Spleen (tissue), 11 donors: ENCODE measurements around the gene MAFF. TPM values are rescaled to one million over a fixed set of nuclear protein-coding genes. Genes with fewer than 3 reads are reported as not detected.

Experiments
- DNase-seq: peaks from one replicate; pipeline ENCODE4 v3.0.0-alpha.2; 2020
- H3K27ac ChIP-seq, 8 donors: fragments of 200-600 bp; sonication (generic) in 7 of 8; 1 replicate in 4 of 8; 2 replicates in 4 of 8; pipeline versions ENCODE4 v1.5.0 to v1.8.0; 2016 to 2021; ENCODE audit warnings: inconsistent platforms in 4 of 8, mild to moderate bottlenecking in 4 of 8, moderate library complexity in 1 of 8
- H3K27me3 ChIP-seq, 7 donors: fragments of 200-600 bp; sonication (generic) in 6 of 7; replicated peaks in 1 of 7; 1 replicate in 4 of 7; 2 replicates in 3 of 7; pipeline versions ENCODE4 v1.5.0 to v1.8.0; 2016 to 2021; ENCODE audit warnings: inconsistent platforms in 3 of 7, mild to moderate bottlenecking in 1 of 7
- H3K36me3 ChIP-seq, 6 donors: fragments of 200-600 bp; sonication (generic) in 5 of 6; 1 replicate in 4 of 6; 2 replicates in 2 of 6; pipeline versions ENCODE4 v1.5.0 to v1.8.0; 2016 to 2021; ENCODE audit warnings: inconsistent platforms in 2 of 6
- H3K4me1 ChIP-seq, 6 donors: fragments of 200-600 bp; sonication (generic) in 5 of 6; 1 replicate in 3 of 6; 2 replicates in 3 of 6; pipeline versions ENCODE4 v1.5.0 to v1.8.0; 2016 to 2021; ENCODE audit warnings: inconsistent platforms in 3 of 6
- H3K4me3 ChIP-seq, 8 donors: fragments of 200-600 bp; sonication (generic) in 7 of 8; 1 replicate in 4 of 8; 2 replicates in 4 of 8; pipeline versions ENCODE4 v1.5.0 to v1.8.0; 2016 to 2021; ENCODE audit warnings: inconsistent platforms in 4 of 8, mild to moderate bottlenecking in 4 of 8, moderate library complexity in 2 of 8
- H3K9me3 ChIP-seq, 8 donors: fragments of 200-600 bp; sonication (generic) in 7 of 8; 1 replicate in 4 of 8; 2 replicates in 4 of 8; pipeline versions ENCODE4 v1.5.0 to v1.8.0; 2016 to 2021; ENCODE audit warnings: inconsistent platforms in 4 of 8
- CTCF ChIP-seq, 11 experiments: fragments of 200-600 bp in 7 of 11; fragments of 450-650 bp in 4 of 11; sonication (generic) in 4 of 11; IDR thresholded peaks in 8 of 11; conservative IDR thresholded peaks in 3 of 11; 1 replicate in 7 of 11; 2 replicates in 4 of 11; pipeline versions ENCODE4 v1.4.0 to v1.8.0; 2016 to 2021; ENCODE audit warnings: antibody characterized with exemption in 11 of 11, inconsistent platforms in 4 of 11, mild to moderate bottlenecking in 1 of 11
- POLR2A ChIP-seq, 3 donors: fragments of 450-650 bp; IDR thresholded peaks; one replicate each; pipeline ENCODE4 v1.5.1; 2017; ENCODE audit warnings: antibody characterized with exemption in 3 of 3, mild to moderate bottlenecking in 1 of 3
- POLR2AphosphoS5 ChIP-seq, 3 donors: sonication (generic); formaldehyde crosslinking; IDR thresholded peaks; one replicate each; pipeline ENCODE4 v1.5.1; 2017; ENCODE audit warnings: antibody characterized with exemption in 3 of 3
- WGBS, 5 donors: extraction: QIAGEN DNeasy Blood & Tissue Kit in 3 of 5; methylation state at CpG; one replicate each; pipeline versions ENCODE4 v1.1.5 to v1.1.7; 2013 to 2018; 5-methylcytosine and 5-hydroxymethylcytosine counted together
- intact Hi-C: fragments of 100-400 bp; cut with DNase I; formaldehyde crosslinking; loops from one replicate; pipeline ENCODE4 v1.15.0; 2023; ENCODE audit warnings: low total_unique reads
- polyA plus RNA-seq, 3 donors: library from polyadenylated mRNA; stranded (reverse); fragments of 200-250 nt; gene quantifications; one replicate each; pipeline ENCODE4 v1.2.1, GENCODE V29; 2013
- total RNA-seq, 7 donors: library from RNA; depleted of rRNA in 3 of 7; stranded (reverse); fragments of >200 nt in 3 of 7; fragmentation: NEBNext Ultra II Directional in 4 of 7; extraction: Animal tissue kit (Norgen Biotek cat#: 25700) in 4 of 7; gene quantifications; one replicate each; pipeline versions ENCODE4 v1.1.0 to v1.2.1, GENCODE V29; 2016 to 2021
- donor health status: healthy with polysubstance abuse.
- donor health status: DM: no; HTN: no; CAD: no; lungs with moderate emphysema.
- donor health status: DM: no; HTN: no; CAD: no.
- donor health status: Bipolar disorder and iron deficiency.
- donor health status: healthy.
- donor health status: DM: no; HTN: no; CAD: no.
- donor health status: DM: yes; HTN: yes; CAD: no.

MAFF gene
- total and polyA plus RNA-seq, 10 donors = 2.1 to 32.4 (median 8.6) TPM

- Histone ChIP-seq H3K9me3 (no peaks in the 10 kb centered on the region), H3K36me3 (peaks cover 2 to 78% (median 34%) of the 10 kb centered on the region in 6 donors), H3K27ac (no peak overlapping the region), H3K4me1 (peaks cover 7 to 35% (median 24%) of the 10 kb centered on the region in 6 donors), H3K4me3 (no peak overlapping the region), H3K27me3 (no peaks in the 10 kb centered on the region)
- WGBS, 5 donors = 64 to 77% (median 74%) methylated on average over 8 of the region's 8 CpGs
- DNase-seq = no peak
- intact Hi-C loops = loop anchor here (10.0 kb wide), 1 partner anchor 98 kb away; no protein-coding TSS in a partner anchor
- TF ChIP-seq CTCF (IDR thresholded peaks at IDR 0.05 in 8 of 11, conservative IDR thresholded peaks at IDR 0.05 in 3 of 11) = no peak
- TF ChIP-seq POLR2AphosphoS5 (IDR thresholded peaks at IDR 0.05) = no peak
- TF ChIP-seq POLR2A (IDR thresholded peaks at IDR 0.05) = no peak
Measured at GRCh38 chr22:38222797-38223119, 21.0 kb downstream of the MAFF start.

GRCh38 chr22:38223289-38223960, 21.6 kb downstream of the MAFF start:
- peaks cover 2 to 35% (median 21%) of the 10 kb centered on the region in 6 donors for H3K4me1 ChIP-seq
- H3K9me3 ChIP-seq = no peaks in the 10 kb centered on the region
- no peaks in the 10 kb centered on the region for H3K27me3 ChIP-seq
- intact Hi-C loops = loop anchor here (10.0 kb wide), 1 partner anchor 99 kb away; no protein-coding TSS in a partner anchor
- peaks cover 2 to 85% (median 34%) of the 10 kb centered on the region in 6 donors for H3K36me3 ChIP-seq
- DNase-seq = no peak
- H3K27ac ChIP-seq = no peak overlapping the region
- 78 to 84% (median 83%) methylated on average over 9 to 12 of the region's 12 CpGs for whole genome bisulfite sequencing, 5 donors
- H3K4me3 ChIP-seq = no peak overlapping the region
- TF ChIP-seq CTCF (IDR thresholded peaks at IDR 0.05 in 8 of 11, conservative IDR thresholded peaks at IDR 0.05 in 3 of 11) (no peak), POLR2AphosphoS5 (IDR thresholded peaks at IDR 0.05) (no peak), POLR2A (IDR thresholded peaks at IDR 0.05) (no peak)

- H3K36me3 ChIP-seq = peaks cover 2 to 95% (median 39%) of the 10 kb centered on the region in 6 donors
Measured at GRCh38 chr22:38226853-38227649, 25.3 kb downstream of the MAFF start.

More at GRCh38 chr22:38226853-38227649, 25.3 kb downstream of the MAFF start:
- TF ChIP-seq CTCF (IDR thresholded peaks at IDR 0.05 in 8 of 11, conservative IDR thresholded peaks at IDR 0.05 in 3 of 11) (no peak), POLR2AphosphoS5 (IDR thresholded peaks at IDR 0.05) (no peak)
- Histone ChIP-seq H3K9me3 (no peaks in the 10 kb centered on the region), H3K4me3 (no peak overlapping the region), H3K27me3 (no peaks in the 10 kb centered on the region), H3K27ac (peak overlapping the region in 1 of 8 donors; percentile 78), H3K4me1 (peaks cover 0 to 31% (median 19%) of the 10 kb centered on the region in 6 donors)
- 93 to 98% (median 94%) methylated on average over 20 to 25 of the region's 25 CpGs for WGBS, 5 donors
- intact Hi-C loops = loop anchor here (10.0 kb wide), 1 partner anchor 102 kb away; no protein-coding TSS in a partner anchor
- no peak for DNase-seq
